ENCODE data around the gene ACACB. TPM values are rescaled to one million over a fixed set of nuclear protein-coding genes. Genes with fewer than 3 reads are reported as not detected.
A peak's percentile ranks its signal among the peaks of the same experiment; 100 is the strongest.

The ACACB gene
- total RNA-seq, 1 donor from 2014 or later = 167 TPM

- ATAC-seq (ENCODE audit: poor library complexity) (no peak), DNase-seq (no peak)
- intact Hi-C loops (cut with DNase I) = no loop called here
Measured at GRCh38 chr12:109223868-109224267, 107.5 kb downstream of the ACACB start.

GRCh38 chr12:109228664-109229063 lies 112.3 kb downstream of the ACACB start:
- intact Hi-C loops (cut with DNase I) = no loop called here
- DNase-seq = no peak
- ATAC-seq (ENCODE audit: poor library complexity) = no peak

- intact Hi-C loops (cut with DNase I) = no loop called here
- ATAC-seq (ENCODE audit: poor library complexity) (no peak), DNase-seq (no peak)
Measured at GRCh38 chr12:109230193-109230592, 113.8 kb downstream of the ACACB start.

- no peak for ATAC-seq (ENCODE audit: poor library complexity)
- intact Hi-C loops (cut with DNase I) = no loop called here
- no peak for DNase-seq
Measured at GRCh38 chr12:109232731-109233130, 116.3 kb downstream of the ACACB start.

- no peak for ATAC-seq (ENCODE audit: poor library complexity)
- intact Hi-C loops (cut with DNase I) = no loop called here
- DNase-seq = no peak
Measured at GRCh38 chr12:109234012-109234411, 117.6 kb downstream of the ACACB start.

- intact Hi-C loops (cut with DNase I) = no loop called here
- no peak for DNase-seq
Measured at GRCh38 chr12:109236257-109236656, 119.9 kb downstream of the ACACB start.

GRCh38 chr12:109239179-109239578 lies 122.8 kb downstream of the ACACB start:
- intact Hi-C loops (cut with DNase I) = no loop called here
- ATAC-seq (ENCODE audit: poor library complexity) = no peak
- no peak for DNase-seq

More at GRCh38 chr12:109236257-109236656, 119.9 kb downstream of the ACACB start:
- ATAC-seq (ENCODE audit: poor library complexity) = no peak

GRCh38 chr12:109239691-109240090 lies 123.3 kb downstream of the ACACB start:
- DNase-seq (no peak), ATAC-seq (ENCODE audit: poor library complexity) (peak; percentile 9)
- intact Hi-C loops (cut with DNase I) = no loop called here

- ATAC-seq (ENCODE audit: poor library complexity) (no peak), DNase-seq (no peak)
- intact Hi-C loops (cut with DNase I) = no loop called here
Measured at GRCh38 chr12:109240365-109240764, 124.0 kb downstream of the ACACB start.

GRCh38 chr12:109241936-109242335 lies 125.5 kb downstream of the ACACB start:
- DNase-seq = no peak
- ATAC-seq (ENCODE audit: poor library complexity) = no peak
- intact Hi-C loops (cut with DNase I) = no loop called here

GRCh38 chr12:109244073-109244472 lies 127.7 kb downstream of the ACACB start:
- DNase-seq = no peak
- intact Hi-C loops (cut with DNase I) = no loop called here
- no peak for ATAC-seq (ENCODE audit: poor library complexity)

GRCh38 chr12:109246221-109246620 lies 129.8 kb downstream of the ACACB start:
- DNase-seq (no peak), ATAC-seq (ENCODE audit: poor library complexity) (no peak)
- intact Hi-C loops (cut with DNase I) = no loop called here

GRCh38 chr12:109247831-109248654 lies 131.7 kb downstream of the ACACB start:
- DNase-seq (no peak), ATAC-seq (ENCODE audit: poor library complexity) (no peak)
- intact Hi-C loops (cut with DNase I) = no loop called here

GRCh38 chr12:109250523-109250922 lies 134.1 kb downstream of the ACACB start:
- DNase-seq (no peak), ATAC-seq (ENCODE audit: poor library complexity) (no peak)
- intact Hi-C loops (cut with DNase I) = no loop called here

GRCh38 chr12:109252799-109253198 lies 136.4 kb downstream of the ACACB start:
- DNase-seq = no peak
- intact Hi-C loops (cut with DNase I) = no loop called here

GRCh38 chr12:109253913-109254544 lies 137.6 kb downstream of the ACACB start:
- ATAC-seq (ENCODE audit: poor library complexity) (no peak), DNase-seq (no peak)
- intact Hi-C loops (cut with DNase I) = no loop called here

More at GRCh38 chr12:109252799-109253198, 136.4 kb downstream of the ACACB start:
- no peak for ATAC-seq (ENCODE audit: poor library complexity)

- intact Hi-C loops (cut with DNase I) = no loop called here
- no peak for DNase-seq
- ATAC-seq (ENCODE audit: poor library complexity) = no peak
Measured at GRCh38 chr12:109255377-109255776, 139.0 kb downstream of the ACACB start.

- no peak for DNase-seq
- ATAC-seq (ENCODE audit: poor library complexity) = no peak
Measured at GRCh38 chr12:109256011-109256410, 139.6 kb downstream of the ACACB start.

GRCh38 chr12:109258201-109258600 lies 141.8 kb downstream of the ACACB start:
- ATAC-seq (ENCODE audit: poor library complexity) (no peak), DNase-seq (no peak)
- intact Hi-C loops (cut with DNase I) = no loop called here

More at GRCh38 chr12:109256011-109256410, 139.6 kb downstream of the ACACB start:
- intact Hi-C loops (cut with DNase I) = no loop called here

Data from Right ventricle myocardium superior (tissue), 1 donor.